HL-60 (cell line): ENCODE measurements around the gene SBK1.

Experiments used
- CTCF ChIP-seq: IDR thresholded peaks from one replicate; pipeline ENCODE4 v1.5.1; 2011; ENCODE audit warnings: low read length, control low read depth, inconsistent platforms; ENCODE audit not compliant: insufficient read depth
- POLR2AphosphoS5 ChIP-seq: IDR thresholded peaks from 2 replicates; pipeline ENCODE4 v1.6.1; 2012; ENCODE audit warnings: low read depth

GRCh38 chr16:28297784-28298510 is 5.6 kb downstream of the SBK1 start:
- no peak for TF ChIP-seq POLR2AphosphoS5
- TF ChIP-seq CTCF: no peak
